ENCODE data around the gene NDUFS7. TPM values are rescaled to one million over a fixed set of nuclear protein-coding genes. Genes with fewer than 3 reads are reported as not detected.

The NDUFS7 gene
- total and polyA plus RNA-seq, 2 donors from 2014 or later: 85.5 to 265 TPM

DNA sequence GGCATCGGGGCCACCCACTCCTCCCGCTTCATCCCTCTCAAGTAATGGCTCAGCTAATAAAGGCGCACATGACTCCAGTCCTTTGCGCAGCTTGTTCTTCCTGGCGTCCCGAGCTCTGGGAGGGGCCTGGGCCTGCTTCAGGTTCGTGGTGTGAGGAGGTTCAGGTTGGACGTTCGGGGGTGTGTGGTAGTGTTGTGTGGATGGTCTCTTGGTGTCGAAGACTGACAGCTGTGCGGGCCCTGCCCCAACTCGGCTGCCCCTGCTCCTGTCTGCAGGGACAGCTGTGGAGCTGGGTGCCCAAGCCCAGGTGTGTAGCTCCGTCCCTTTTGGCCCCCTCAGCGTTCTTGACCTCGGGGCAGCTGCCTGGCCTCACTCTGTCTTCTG is 56.7 kb downstream of the NDUFS7 start:
- intact Hi-C loops (cut with DNase I): no loop called here
- FAIRE-seq (no peak), DNase-seq (no peak)
- TF ChIP-seq, protein P1, sequence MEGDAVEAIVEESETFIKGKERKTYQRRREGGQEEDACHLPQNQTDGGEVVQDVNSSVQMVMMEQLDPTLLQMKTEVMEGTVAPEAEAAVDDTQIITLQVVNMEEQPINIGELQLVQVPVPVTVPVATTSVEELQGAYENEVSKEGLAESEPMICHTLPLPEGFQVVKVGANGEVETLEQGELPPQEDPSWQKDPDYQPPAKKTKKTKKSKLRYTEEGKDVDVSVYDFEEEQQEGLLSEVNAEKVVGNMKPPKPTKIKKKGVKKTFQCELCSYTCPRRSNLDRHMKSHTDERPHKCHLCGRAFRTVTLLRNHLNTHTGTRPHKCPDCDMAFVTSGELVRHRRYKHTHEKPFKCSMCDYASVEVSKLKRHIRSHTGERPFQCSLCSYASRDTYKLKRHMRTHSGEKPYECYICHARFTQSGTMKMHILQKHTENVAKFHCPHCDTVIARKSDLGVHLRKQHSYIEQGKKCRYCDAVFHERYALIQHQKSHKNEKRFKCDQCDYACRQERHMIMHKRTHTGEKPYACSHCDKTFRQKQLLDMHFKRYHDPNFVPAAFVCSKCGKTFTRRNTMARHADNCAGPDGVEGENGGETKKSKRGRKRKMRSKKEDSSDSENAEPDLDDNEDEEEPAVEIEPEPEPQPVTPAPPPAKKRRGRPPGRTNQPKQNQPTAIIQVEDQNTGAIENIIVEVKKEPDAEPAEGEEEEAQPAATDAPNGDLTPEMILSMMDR (IDR thresholded peaks at IDR 0.05; ENCODE audit: borderline replicate concordance, extremely low read depth, insufficient read depth): no peak
- no peak overlapping the region for H3K27ac ChIP-seq (ENCODE audit: low read depth in 2 of 2, low read length in 2 of 2)
- no peaks in the 10 kb centered on the region for H3K9me3 ChIP-seq (ENCODE audit: control insufficient read depth in 2 of 3, insufficient read depth in 1 of 3, low read length in 3 of 3)
- peaks cover 0 to 16% (median 3%) of the 10 kb centered on the region in 3 donors for H3K4me1 ChIP-seq (ENCODE audit: control insufficient read depth in 2 of 3, insufficient read depth in 2 of 3, low read depth in 1 of 3, low read length in 3 of 3)
- H3K9ac ChIP-seq (ENCODE audit: low read length in 3 of 3): no peak overlapping the region
- H3K4me3 ChIP-seq (ENCODE audit: low read length in 3 of 3): no peak overlapping the region
- no peaks in the 10 kb centered on the region for H3K27me3 ChIP-seq (ENCODE audit: control insufficient read depth, insufficient read depth, low read length)
- peaks cover 2 to 19% (median 13%) of the 10 kb centered on the region in 3 donors for H3K36me3 ChIP-seq (ENCODE audit: control insufficient read depth in 2 of 3, insufficient read depth in 3 of 3, low read length in 3 of 3)

DNA sequence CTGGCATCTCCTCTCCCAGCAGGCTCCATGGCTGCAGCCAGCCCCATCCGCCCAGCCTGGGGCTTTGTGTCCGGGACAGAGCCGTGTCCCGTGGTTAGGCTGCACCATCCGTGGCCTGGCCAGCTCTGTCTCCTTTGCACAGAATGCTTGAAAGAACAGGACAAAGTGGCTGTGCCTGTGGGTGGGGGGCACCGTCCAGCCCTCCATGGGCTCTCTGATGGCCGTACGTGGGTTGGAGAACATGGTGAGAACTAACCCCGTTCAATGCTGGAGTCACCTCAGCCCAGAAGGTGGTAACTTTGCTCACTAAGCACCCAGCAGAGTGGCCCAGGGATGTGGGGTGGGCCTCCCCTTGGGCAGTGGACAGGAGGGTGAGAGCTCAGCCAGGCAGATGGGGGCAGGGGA is 57.3 kb downstream of the NDUFS7 start:
- H3K9me3 ChIP-seq (ENCODE audit: control insufficient read depth in 2 of 3, insufficient read depth in 1 of 3, low read length in 3 of 3): no peaks in the 10 kb centered on the region
- H3K27me3 ChIP-seq (ENCODE audit: control insufficient read depth, insufficient read depth, low read length): no peaks in the 10 kb centered on the region
- FAIRE-seq: no peak
- DNase-seq: no peak
- no peak overlapping the region for H3K9ac ChIP-seq (ENCODE audit: low read length in 3 of 3)
- no peak overlapping the region for H3K4me3 ChIP-seq (ENCODE audit: low read length in 3 of 3)
- peaks cover 2 to 17% (median 11%) of the 10 kb centered on the region in 3 donors for H3K36me3 ChIP-seq (ENCODE audit: control insufficient read depth in 2 of 3, insufficient read depth in 3 of 3, low read length in 3 of 3)
- TF ChIP-seq, protein P1 (IDR thresholded peaks at IDR 0.05; ENCODE audit: borderline replicate concordance, extremely low read depth, insufficient read depth): no peak
- no peak overlapping the region for H3K27ac ChIP-seq (ENCODE audit: low read depth in 2 of 2, low read length in 2 of 2)
- intact Hi-C loops (cut with DNase I): no loop called here
- H3K4me1 ChIP-seq (ENCODE audit: control insufficient read depth in 2 of 3, insufficient read depth in 2 of 3, low read depth in 1 of 3, low read length in 3 of 3): peaks cover 0 to 17% (median 3%) of the 10 kb centered on the region in 3 donors

DNA sequence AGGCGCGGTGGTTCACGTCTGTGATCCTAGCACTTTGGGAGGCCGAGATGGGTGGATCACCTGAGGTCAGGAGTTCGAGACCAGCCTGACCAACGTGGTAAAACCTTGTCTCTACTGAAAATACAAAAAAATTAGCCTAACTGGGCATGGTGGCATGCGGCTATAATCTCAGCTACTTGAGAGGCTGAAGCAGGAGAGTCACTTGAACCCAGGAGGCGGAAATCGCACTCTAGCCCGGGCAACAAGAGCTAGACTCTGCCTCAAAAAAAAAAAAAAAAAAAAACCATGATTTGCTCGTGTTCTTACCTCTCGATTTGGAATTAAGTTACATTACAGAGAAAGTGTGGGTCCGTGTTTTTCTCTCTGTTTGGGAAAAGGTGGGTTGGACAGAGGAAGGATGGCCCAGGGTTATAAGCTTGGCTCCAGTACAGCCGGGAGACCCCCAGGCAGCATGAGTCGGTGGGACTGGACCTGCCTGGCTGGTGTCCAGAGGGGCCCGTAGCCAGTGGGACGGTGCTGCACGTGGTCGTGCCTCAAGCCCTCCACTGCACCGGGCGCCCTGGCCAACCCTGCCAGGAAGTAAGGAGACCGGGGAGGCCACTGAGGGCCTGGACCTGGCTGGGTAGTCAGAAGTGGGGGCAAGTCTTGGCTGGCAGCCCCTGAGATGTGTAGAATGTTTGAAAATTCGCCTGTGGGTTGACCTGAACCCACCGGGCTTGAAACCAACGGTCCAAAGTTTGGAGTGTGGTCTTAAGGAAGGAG is 58.2 kb downstream of the NDUFS7 start:
- intact Hi-C loops (cut with DNase I): no loop called here

More for the DNA sequence above, 58.2 kb downstream of the NDUFS7 start:
- Histone ChIP-seq H3K9me3 (ENCODE audit: control insufficient read depth in 2 of 3, insufficient read depth in 1 of 3, low read length in 3 of 3) (no peaks in the 10 kb centered on the region), H3K4me1 (ENCODE audit: control insufficient read depth in 2 of 3, insufficient read depth in 2 of 3, low read depth in 1 of 3, low read length in 3 of 3) (peaks cover 0 to 17% (median 3%) of the 10 kb centered on the region in 3 donors), H3K36me3 (ENCODE audit: control insufficient read depth in 2 of 3, insufficient read depth in 3 of 3, low read length in 3 of 3) (peaks cover 2 to 17% (median 11%) of the 10 kb centered on the region in 3 donors), H3K27ac (ENCODE audit: low read depth in 2 of 2, low read length in 2 of 2) (no peak overlapping the region), H3K4me3 (ENCODE audit: low read length in 3 of 3) (no peak overlapping the region), H3K27me3 (ENCODE audit: control insufficient read depth, insufficient read depth, low read length) (no peaks in the 10 kb centered on the region), H3K9ac (ENCODE audit: low read length in 3 of 3) (no peak overlapping the region)
- no peak for DNase-seq
- FAIRE-seq: no peak
- TF ChIP-seq, protein P1 (IDR thresholded peaks at IDR 0.05; ENCODE audit: borderline replicate concordance, extremely low read depth, insufficient read depth): no peak

Other genes starting within 250 kb of the NDUFS7 start
- 156 TPM for gene SBNO2, start 209.6 kb upstream of the NDUFS7 start, total RNA-seq
- 12.2 TPM for gene SBNO2, start 209.6 kb upstream of the NDUFS7 start, polyA plus RNA-seq (ENCODE audit: insufficient read depth, low read depth, low replicate concordance)
- 57.7 TPM for gene STK11, start 178.1 kb upstream of the NDUFS7 start, total RNA-seq
- 40.7 TPM for gene STK11, start 178.1 kb upstream of the NDUFS7 start, polyA plus RNA-seq (ENCODE audit: insufficient read depth, low read depth, low replicate concordance)
- gene CBARP, start 145.9 kb upstream of the NDUFS7 start, total RNA-seq: 1.1 TPM
- gene CBARP, start 145.9 kb upstream of the NDUFS7 start, polyA plus RNA-seq (ENCODE audit: insufficient read depth, low read depth, low replicate concordance): 1.0 TPM
- gene ATP5F1D, start 142.2 kb upstream of the NDUFS7 start, total RNA-seq: 183 TPM
- 641 TPM for gene ATP5F1D, start 142.2 kb upstream of the NDUFS7 start, polyA plus RNA-seq (ENCODE audit: insufficient read depth, low read depth, low replicate concordance)
- gene MIDN, start 135.3 kb upstream of the NDUFS7 start, total RNA-seq: 205 TPM
- 21.3 TPM for gene MIDN, start 135.3 kb upstream of the NDUFS7 start, polyA plus RNA-seq (ENCODE audit: insufficient read depth, low read depth, low replicate concordance)
- gene CIRBP, start 114.6 kb upstream of the NDUFS7 start, total RNA-seq: 533 TPM
- 408 TPM for gene CIRBP, start 114.6 kb upstream of the NDUFS7 start, polyA plus RNA-seq (ENCODE audit: insufficient read depth, low read depth, low replicate concordance)
- 35.3 TPM for gene FAM174C, start 108.4 kb upstream of the NDUFS7 start, total RNA-seq
- 94.7 TPM for gene FAM174C, start 108.4 kb upstream of the NDUFS7 start, polyA plus RNA-seq (ENCODE audit: insufficient read depth, low read depth, low replicate concordance)
- gene EFNA2, start 98.0 kb upstream of the NDUFS7 start, total RNA-seq: not detected
- not detected for gene EFNA2, start 98.0 kb upstream of the NDUFS7 start, polyA plus RNA-seq (ENCODE audit: insufficient read depth, low read depth, low replicate concordance)
- gene GAMT, start 17.6 kb downstream of the NDUFS7 start, total RNA-seq: 16.3 TPM
- 209 TPM for gene GAMT, start 17.6 kb downstream of the NDUFS7 start, polyA plus RNA-seq (ENCODE audit: insufficient read depth, low read depth, low replicate concordance)
- 98.5 TPM for gene DAZAP1, start 23.7 kb downstream of the NDUFS7 start, total RNA-seq
- gene DAZAP1, start 23.7 kb downstream of the NDUFS7 start, polyA plus RNA-seq (ENCODE audit: insufficient read depth, low read depth, low replicate concordance): 47.7 TPM
- gene RPS15, start 54.5 kb downstream of the NDUFS7 start, total RNA-seq: 893 TPM
- gene RPS15, start 54.5 kb downstream of the NDUFS7 start, polyA plus RNA-seq (ENCODE audit: insufficient read depth, low read depth, low replicate concordance): 1,823 TPM
- 0.25 TPM for gene APC2, start 66.2 kb downstream of the NDUFS7 start, total RNA-seq
- not detected for gene APC2, start 66.2 kb downstream of the NDUFS7 start, polyA plus RNA-seq (ENCODE audit: insufficient read depth, low read depth, low replicate concordance)
- gene C19orf25, start 95.3 kb downstream of the NDUFS7 start, total RNA-seq: 32.5 TPM
- gene C19orf25, start 95.3 kb downstream of the NDUFS7 start, polyA plus RNA-seq (ENCODE audit: insufficient read depth, low read depth, low replicate concordance): 50.9 TPM
- gene PCSK4, start 106.4 kb downstream of the NDUFS7 start, total RNA-seq: 5.3 TPM
- gene PCSK4, start 106.4 kb downstream of the NDUFS7 start, polyA plus RNA-seq (ENCODE audit: insufficient read depth, low read depth, low replicate concordance): 5.5 TPM
- 9.6 TPM for gene REEP6, start 107.3 kb downstream of the NDUFS7 start, total RNA-seq
- gene REEP6, start 107.3 kb downstream of the NDUFS7 start, polyA plus RNA-seq (ENCODE audit: insufficient read depth, low read depth, low replicate concordance): 60.0 TPM
- gene ADAMTSL5, start 129.1 kb downstream of the NDUFS7 start, total RNA-seq: 4.6 TPM
- 1.4 TPM for gene ADAMTSL5, start 129.1 kb downstream of the NDUFS7 start, polyA plus RNA-seq (ENCODE audit: insufficient read depth, low read depth, low replicate concordance)
- not detected for gene PLK5, start 140.2 kb downstream of the NDUFS7 start, total RNA-seq
- not detected for gene PLK5, start 140.2 kb downstream of the NDUFS7 start, polyA plus RNA-seq (ENCODE audit: insufficient read depth, low read depth, low replicate concordance)
- 19.3 TPM for gene MEX3D, start 184.4 kb downstream of the NDUFS7 start, total RNA-seq
- gene MEX3D, start 184.4 kb downstream of the NDUFS7 start, polyA plus RNA-seq (ENCODE audit: insufficient read depth, low read depth, low replicate concordance): 5.4 TPM
- 62.5 TPM for gene MBD3, start 209.0 kb downstream of the NDUFS7 start, total RNA-seq
- gene MBD3, start 209.0 kb downstream of the NDUFS7 start, polyA plus RNA-seq (ENCODE audit: insufficient read depth, low read depth, low replicate concordance): 76.1 TPM
- 200 TPM for gene UQCR11, start 221.6 kb downstream of the NDUFS7 start, total RNA-seq
- gene UQCR11, start 221.6 kb downstream of the NDUFS7 start, polyA plus RNA-seq (ENCODE audit: insufficient read depth, low read depth, low replicate concordance): 777 TPM

Measured in kidney (tissue), 14 donors.